ENCODE data around the gene CENPA.
"Not testable (repeated sequence)": the region's sequence is repeated elsewhere in the genome, so short reads cannot be mapped to it uniquely, and the experiment has no call there.

CENPA gene

GRCh38 chr2:26793518-26793917 is 7.7 kb downstream of the CENPA start:
- DNase-seq: no peak

DNA sequence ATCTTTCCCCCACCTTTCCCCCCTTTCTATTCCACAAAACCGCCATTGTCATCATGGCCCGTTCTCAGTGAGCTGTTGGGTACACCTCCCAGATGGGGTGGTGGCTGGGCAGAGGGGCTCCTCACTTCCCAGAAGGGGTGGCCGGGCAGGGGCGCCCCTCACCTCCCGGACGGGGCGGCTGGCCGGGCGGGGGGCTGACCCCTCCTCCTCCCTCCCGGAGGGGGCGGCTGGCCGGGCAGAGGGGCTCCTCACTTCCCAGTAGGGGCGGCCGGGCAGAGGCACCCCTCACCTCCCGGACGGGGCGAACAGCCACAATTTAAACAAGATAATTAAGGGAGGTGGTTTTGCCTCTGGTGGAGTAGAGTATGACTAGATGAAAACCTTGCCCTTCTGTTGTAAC is 9.3 kb downstream of the CENPA start:
- not testable (repeated sequence) for DNase-seq

DNA sequence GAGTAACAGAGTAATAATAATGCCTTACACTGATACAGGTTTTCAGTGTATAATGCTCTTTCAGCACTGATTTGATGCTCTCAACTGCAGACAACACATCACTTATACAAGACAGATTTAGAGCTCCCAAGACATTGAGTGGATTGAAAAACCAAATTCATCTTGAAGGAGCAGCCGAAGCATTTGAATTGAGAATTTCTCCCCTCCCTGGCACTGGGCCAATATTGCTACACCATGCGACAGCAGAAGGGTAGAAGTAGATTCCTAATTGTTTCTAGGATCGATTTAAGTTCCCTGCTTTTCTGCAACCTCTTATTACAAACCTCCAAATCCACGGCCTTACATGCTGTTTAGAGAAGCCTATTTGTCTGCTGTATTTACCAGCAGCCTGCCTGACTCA is 15.5 kb downstream of the CENPA start:
- DNase-seq: no peak

- no peak for DNase-seq
These were observed 15.9 kb downstream of the CENPA start for GRCh38 chr2:26801796-26802195.

DNA sequence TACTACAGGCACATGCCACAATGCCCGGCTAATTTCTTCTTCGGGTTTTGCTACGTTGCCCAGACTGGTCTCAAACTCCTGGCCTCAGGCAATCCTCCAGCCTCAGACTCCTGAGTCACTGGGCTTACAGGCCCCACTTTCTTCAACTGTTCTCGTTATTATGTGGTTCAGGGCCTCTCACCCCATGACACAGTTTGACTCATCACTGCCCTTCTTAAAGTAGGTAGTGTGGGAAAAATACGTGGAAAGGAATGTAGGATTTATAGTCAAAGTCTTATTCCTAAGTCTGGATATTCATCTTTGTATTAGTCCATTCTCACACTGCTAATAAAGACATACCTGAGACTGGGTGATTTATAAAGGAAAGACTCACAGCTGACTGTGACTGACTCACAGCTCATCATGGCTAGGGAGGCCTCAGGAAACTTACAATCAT is 19.4 kb downstream of the CENPA start:
- DNase-seq: no peak

GRCh38 chr2:26807788-26808460 is 22.1 kb downstream of the CENPA start:
- no peak for DNase-seq

- no peak for DNase-seq
These were observed 23.4 kb downstream of the CENPA start for GRCh38 chr2:26809211-26809610.

- DNase-seq: no peak
These were observed 24.2 kb downstream of the CENPA start for GRCh38 chr2:26809876-26810577.

DNA sequence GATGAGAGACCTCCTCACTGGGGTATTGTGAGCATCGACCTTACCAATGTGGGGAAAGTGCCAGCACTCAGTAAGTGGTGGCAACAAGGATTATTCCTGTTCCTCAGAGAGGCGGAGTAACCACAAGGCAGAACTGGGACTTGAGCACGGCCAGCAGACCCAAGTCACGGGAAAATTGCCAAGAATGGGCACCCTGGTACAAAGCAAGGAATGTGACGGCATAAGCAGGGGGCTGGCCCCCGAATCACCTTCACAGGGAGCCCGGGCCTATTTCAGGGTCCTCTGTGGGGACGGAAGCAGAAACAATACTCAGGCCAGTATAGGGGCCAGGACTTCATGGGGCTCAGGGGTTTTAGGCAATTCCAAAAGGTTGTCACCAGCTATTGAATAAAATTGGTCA is 25.4 kb downstream of the CENPA start:
- DNase-seq: no peak

DNA sequence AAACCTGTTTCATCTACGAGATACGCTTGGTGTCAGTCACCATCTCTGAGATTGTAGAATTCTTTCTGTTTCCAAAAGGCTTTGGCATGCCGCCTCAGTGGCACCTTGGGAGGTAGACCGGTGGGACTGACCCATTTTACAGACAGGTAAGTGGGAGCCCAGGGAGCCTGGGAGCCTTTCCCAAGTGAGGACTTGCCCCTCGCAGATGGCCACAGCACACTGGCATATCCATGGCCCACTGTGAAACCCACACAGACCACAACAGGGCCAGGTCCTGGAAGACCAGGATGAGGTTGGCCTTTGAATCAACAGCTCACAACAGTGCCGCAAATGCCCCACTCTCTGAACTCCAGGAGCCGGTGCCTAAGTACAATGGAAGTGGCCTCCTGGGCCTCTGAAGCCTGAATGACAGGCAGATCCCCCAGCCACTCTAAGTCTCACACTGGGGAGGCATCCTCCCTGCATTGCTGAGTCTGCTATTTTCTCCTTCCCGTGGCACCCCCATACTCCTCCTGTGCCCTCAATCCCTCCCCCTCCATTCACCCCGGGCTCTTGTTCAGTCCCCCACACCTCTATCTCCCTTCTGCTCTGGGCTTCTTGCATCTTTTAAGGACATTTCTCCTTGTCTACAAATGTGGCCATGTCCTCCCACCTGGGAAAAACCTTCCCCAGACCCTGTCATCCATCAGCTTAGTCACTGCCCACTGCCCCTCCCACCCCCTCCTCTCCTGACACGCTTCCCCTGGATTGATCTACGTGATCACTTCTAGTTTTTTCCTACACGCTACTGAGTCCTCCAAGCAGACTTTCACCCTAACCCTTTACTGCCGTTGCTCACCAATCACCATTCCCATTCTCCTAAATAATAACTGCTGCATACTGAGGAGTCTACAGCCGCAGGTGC is 26.2 kb downstream of the CENPA start:
- no peak for DNase-seq

DNA sequence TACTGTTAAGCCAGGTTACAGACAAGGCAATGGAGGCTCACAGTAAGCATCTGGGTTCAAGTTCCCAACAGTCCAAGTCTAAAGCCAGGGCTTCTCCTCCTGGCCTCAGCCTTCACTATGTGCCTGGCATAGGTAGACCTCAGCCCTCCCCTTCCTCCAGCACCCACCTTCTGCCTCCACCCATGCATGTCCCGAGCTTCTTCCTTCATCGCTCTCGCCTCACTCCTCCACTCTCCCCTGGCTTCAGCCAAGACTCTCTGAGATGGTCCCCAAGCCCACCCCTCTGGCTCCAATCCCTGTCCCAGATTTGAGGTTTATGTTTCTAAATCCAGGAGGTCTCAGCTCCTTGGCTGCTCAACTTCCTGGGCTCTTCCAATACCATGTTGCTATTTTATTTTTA is 26.9 kb downstream of the CENPA start:
- no peak for DNase-seq

DNA sequence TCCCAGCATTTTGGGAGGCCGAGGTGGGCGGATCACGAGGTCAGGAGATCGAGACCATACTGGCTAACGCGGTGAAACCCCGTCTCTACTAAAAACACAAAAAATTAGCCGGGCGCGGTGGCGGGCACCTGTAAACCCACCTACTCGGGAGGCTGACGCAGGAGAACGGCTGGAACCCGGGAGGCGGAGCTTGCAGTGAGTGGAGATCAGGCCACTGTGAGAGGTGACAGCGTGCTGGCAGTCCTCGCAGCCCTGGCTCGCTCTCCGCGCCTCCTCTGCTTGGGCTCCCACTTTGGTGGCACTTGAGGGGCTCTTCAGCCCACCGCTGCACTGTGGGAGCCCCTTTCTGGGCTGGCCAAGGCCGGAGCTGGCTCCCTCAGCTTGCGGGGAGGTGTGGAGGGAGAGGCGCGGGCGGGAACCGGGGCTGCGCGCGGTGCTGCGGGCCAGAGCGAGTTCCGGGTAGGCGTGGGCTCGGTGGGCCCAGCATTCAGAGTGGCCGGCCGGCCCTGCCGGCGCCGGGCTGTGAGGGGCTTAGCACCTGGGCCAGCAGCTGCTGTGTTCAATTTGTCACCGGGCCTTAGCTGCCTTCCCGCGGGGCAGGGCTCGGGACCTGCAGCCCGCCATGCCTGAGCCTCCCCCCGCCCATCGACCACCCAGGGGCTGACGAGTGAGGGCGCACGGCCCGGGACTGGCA is 28.4 kb downstream of the CENPA start:
- DNase-seq: not testable (repeated sequence)

GRCh38 chr2:26816893-26817292 is 31.0 kb downstream of the CENPA start:
- no peak for DNase-seq

- DNase-seq: no peak
These were observed 32.4 kb downstream of the CENPA start for GRCh38 chr2:26818255-26818654.

DNA sequence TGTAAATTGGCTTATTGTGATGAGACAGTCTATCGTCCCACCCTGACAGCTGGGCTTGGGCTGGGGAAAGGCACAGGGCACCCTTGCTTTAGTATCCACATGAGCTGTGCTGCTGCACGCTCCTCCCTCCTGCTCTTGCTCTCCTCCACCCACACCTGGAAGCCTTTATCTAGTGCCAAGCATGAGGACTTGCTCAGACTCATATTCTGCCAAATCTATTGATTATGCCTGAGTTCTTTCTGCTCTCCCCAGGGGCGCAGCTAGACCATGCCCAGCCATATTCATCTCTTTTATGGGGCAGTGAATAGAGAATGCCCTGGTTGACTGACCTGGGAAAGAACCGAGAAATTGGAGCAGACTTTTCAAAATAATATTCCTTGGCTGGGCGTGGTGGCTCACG is 33.1 kb downstream of the CENPA start:
- no peak for DNase-seq

GRCh38 chr2:26820932-26821331 is 35.1 kb downstream of the CENPA start:
- DNase-seq: no peak

DNA sequence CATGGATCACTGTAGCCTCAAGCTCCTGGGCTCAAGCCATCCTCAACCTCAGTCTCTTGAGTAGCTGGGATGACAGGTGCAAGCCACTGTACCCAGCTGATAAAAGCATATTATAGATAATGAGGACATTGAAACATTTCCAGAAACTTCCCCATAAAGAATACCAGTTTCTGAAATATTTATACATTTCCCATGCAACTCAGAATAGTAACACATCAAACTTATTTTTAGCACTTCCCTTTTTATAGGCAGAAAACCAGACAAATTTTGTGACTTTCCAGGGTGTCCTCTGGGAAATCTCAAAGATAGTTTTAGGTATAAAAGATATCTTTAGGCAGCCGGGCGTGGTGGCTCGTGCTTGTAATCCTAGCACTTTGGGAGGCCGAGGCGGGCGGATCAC is 37.0 kb downstream of the CENPA start:
- no peak for DNase-seq

GRCh38 chr2:26838121-26838906 is 52.5 kb downstream of the CENPA start:
- no peak for DNase-seq

DNA sequence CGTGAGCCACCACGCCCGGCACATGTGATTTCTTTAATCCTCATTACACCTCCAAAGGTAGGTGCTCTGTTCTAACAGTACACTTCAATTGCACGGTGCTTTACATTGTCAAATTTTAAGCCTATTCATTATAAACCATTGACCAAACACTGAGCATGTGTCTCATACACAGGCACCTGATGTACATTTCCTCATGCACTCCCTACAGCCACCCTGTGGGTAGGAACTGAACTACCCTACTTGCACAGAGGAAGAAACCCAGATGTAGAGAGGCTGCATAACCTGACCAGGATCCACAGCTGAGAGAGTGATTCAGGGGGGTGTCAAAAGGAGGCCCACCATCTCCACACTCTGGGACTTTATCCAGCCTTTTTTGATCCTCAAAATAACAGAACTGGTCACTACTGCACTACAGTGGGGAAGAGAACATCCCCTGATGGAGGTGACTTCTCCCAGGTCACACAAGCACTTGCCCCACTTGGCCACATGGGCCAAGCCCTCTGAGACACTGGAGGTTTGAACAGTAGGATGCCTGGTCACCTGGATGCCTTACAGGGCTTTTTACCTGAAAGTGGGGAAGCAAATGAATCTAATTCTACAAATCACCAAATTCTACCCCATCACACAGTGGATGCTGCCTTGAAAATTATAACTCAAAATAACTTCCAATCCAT is 55.2 kb downstream of the CENPA start:
- DNase-seq: no peak

GRCh38 chr2:26843041-26843440 is 57.2 kb downstream of the CENPA start:
- no peak for DNase-seq
